Hippocampal formation (tissue), 2 donors: ENCODE measurements around the gene TMEM266.

Source experiments
- DNase-seq, 2 donors: peaks; one replicate each; lab custom pipeline; 2025; lab: John Stamatoyannopoulos, UW

TMEM266 gene

DNA sequence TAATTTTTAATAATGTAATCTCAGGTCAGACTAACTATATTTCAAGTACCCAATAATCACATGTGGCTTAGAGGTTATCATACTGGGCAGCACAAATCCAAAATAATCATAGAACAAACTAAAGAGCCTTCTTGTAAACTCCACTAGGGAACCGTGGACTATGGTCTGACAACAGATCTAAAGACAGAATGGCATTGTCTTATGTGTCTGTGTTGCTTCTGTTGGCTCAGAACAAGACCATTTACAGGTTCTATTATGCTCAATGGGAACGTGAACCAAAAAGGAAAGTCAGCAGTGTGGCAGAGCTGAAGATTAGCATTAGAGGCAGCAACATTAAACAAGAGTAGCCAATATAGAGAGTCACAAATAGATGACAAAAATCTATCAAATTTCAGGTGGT is 176.6 kb downstream of the TMEM266 start:
- no peak for DNase-seq

DNA sequence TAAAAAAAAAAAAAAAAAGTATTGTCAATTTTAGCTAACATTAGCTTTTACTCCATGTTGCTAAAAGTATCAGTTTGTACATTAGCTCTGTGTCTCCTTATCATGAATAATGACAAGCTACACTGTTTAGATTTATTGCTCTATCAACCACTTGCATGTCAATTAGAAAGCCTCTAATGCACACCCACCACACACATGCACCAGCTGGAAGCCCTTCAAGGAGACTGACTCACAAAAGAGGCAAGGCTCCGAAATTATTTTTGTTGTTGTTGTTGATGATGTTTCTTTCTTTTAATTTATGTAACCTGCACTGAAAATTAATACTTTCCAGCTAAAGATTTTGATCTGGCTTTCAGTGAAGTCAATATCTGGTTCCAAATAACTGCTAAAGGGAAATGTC is 180.0 kb downstream of the TMEM266 start:
- no peak for DNase-seq

DNA sequence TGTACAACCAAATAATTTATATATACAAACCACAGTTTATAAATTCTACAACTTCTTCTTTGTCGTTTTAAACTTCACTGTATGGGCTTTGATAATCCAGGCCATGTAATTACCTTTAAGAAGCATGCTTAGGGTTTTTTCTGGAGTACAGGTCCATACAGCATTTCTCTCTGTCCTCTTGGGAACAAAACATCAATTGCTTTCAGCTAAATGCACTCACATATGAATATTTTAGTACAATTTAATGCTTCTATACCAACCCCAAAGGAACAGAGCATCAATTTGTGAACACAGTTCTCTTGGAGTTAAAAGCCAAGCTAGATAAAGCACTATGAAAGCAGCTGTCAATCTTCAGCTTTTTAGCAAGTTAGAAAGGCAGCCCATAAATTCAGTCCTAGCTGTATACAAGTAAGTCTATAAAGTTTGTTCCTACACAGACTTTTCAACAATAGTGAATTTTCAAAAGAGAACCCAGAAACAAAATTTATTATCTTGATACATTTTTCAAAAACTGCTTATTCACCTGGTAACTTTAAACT is 185.4 kb downstream of the TMEM266 start:
- no peak for DNase-seq

DNA sequence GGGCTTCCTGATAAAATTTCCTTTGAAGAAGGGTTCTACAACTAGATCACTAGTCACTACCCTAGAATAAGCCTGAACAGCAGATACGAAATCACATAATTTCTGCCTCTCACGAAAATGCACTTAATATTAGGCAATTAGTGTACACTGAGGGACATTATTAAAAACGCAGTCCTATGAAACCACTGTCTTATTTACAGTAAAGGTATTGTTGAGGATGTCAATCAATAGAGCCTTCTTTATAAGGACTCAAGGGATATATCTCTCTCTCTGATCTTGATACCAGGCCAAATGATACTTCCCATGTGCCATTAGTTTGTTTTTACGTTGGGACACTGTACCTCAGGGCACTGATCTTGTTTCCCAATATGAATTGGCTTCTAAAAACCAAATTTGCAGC is 191.9 kb downstream of the TMEM266 start:
- no peak for DNase-seq

DNA sequence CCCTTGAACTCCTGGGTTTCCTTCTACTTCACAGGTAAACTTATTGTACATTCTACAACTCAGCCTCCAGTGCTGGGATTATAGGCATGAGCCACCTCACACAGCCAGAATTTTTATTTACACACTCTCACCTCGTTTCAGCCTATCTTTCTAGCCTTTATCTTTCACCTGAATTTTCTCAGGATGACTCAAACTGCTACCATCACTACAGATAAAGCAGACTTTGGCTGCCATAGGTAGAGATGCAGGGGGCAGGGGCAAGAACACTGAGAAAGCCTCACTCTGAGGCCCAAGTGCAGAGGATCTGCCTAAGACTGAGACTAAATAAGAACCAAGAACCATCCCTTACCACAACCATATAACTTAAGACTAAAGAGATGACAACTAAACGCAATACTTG is 192.5 kb downstream of the TMEM266 start:
- DNase-seq: no peak

DNA sequence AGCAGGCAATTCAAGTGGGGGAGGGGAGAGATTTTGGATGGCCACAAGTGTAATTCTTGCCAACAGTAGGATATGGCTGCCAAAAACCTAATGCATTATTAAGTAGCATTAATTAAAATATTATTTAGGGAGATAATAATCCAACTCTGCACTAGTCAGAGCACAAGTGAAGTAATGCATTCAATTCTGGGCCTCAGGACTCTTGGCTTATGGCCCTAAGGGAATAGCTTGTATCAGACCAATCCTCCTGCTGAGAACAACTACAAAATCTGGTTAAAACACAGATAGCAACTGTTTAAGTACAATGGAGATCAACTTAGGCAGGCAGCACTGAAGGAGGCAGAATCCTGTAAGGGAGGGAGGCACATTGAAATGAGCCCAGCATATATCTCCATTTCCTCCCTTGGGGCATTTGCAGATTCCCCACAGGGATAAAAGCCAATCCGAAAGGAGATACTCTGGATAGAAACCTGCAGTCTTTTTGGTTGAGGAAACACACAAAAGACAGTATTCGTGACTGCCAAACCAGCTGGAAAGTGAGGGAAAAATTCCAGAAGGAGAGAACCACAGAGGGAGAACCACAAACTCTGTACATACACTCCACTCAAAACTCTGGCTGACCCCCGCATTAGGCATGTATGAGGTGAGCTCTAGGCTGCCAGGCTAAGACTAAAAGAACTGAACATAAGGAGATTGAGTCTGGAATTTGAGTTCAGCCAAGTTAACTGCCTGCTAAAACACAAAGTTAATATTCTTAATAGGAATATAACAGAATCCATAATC is 194.1 kb downstream of the TMEM266 start:
- DNase-seq: no peak
